ENCODE results near the gene TNRC6A.

- TF ChIP-seq POLR2A (IDR thresholded peaks at IDR 0.05; ENCODE audit: low read depth, low read length) (no peak), TAF1 (IDR thresholded peaks at IDR 0.05; ENCODE audit: borderline replicate concordance, low read depth, low read length) (no peak)
Measured at GRCh38 chr16:24826817-24827566, 97.5 kb downstream of the TNRC6A start.
